ENCODE data around the gene SEMA4D.

The SEMA4D gene

GRCh38 chr9:89464300-89464901 lies 33.5 kb downstream of the SEMA4D start:
- no peak for DNase-seq

DNA sequence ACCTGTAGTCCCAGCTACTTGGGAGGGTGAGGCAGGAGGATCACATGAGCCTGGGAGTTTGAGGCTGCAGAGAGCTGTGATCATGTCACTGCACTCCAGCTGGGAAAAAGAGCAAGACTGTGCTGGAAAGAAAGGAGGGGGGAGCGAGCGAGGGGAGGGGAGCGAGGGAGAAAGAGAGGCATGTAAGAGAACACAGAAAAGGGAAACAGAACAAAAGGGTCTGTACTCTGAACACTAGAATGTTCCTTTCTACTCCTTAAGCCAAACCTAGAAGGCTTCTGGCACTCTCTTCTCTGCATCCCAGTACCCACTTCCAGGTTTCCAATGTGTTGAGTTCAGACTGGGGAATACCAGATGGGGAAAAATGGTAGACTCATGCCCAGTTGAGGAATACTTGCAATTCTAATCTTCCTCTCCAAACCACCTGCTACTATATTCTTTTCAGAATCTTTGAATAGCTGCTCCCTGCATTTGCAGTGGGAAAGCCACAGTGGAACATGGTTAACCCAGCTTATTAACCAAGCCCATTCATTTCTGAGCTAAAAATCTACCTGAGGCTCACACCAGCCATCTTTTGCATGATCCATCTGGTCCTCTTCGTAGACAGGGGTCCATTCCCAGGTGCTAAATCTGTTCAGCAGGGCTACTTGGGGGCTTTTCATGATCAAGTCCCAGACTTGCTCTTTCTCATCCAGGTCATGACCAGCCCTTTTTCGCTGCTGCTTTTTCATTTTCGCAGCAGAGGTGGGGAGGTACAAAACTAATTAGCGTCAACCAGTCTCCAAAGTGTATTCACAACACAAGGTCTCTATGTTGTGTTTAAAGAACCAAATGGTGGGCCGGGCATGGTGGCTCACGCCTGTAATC lies 34.9 kb downstream of the SEMA4D start:
- DNase-seq = no peak

- DNase-seq = no peak
Measured at GRCh38 chr9:89462199-89462598, 35.7 kb downstream of the SEMA4D start.

GRCh38 chr9:89461265-89461664 lies 36.6 kb downstream of the SEMA4D start:
- no peak for DNase-seq

- no peak for DNase-seq
Measured at GRCh38 chr9:89460551-89460950, 37.4 kb downstream of the SEMA4D start.

GRCh38 chr9:89458768-89459496 lies 39.0 kb downstream of the SEMA4D start:
- DNase-seq = no peak

GRCh38 chr9:89457376-89457855 lies 40.5 kb downstream of the SEMA4D start:
- DNase-seq = no peak

GRCh38 chr9:89455356-89455824 lies 42.5 kb downstream of the SEMA4D start:
- DNase-seq = no peak

- no peak for DNase-seq
Measured at GRCh38 chr9:89454498-89455355, 43.2 kb downstream of the SEMA4D start.

- no peak for DNase-seq
Measured at GRCh38 chr9:89453452-89453851, 44.5 kb downstream of the SEMA4D start.

GRCh38 chr9:89452561-89452960 lies 45.4 kb downstream of the SEMA4D start:
- DNase-seq = no peak

- DNase-seq = no peak
Measured at GRCh38 chr9:89450213-89450612, 47.7 kb downstream of the SEMA4D start.

- DNase-seq = no peak
Measured at GRCh38 chr9:89449261-89449671, 48.6 kb downstream of the SEMA4D start.

- DNase-seq = no peak
Measured at GRCh38 chr9:89448821-89449220, 49.1 kb downstream of the SEMA4D start.

GRCh38 chr9:89448381-89448780 lies 49.5 kb downstream of the SEMA4D start:
- DNase-seq = peak; percentile 28

DNA sequence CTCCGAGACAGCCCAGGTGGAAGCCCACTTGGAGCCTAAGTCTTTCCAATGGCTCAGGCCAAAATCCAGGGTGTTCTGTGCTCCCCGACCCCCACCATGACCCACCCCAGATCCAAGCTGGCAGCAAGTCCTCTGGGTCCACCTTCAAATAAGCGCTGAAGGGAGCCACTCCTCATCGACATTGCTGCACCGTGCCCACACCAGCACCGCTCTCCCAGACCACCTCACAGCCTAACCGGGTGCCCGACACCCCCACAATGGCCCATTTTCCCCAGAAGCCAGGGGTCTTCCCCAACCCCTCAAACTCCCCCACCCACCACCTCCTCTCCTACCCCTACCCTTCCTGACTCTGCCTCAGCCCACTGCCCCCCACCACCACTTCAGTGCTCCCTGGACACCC lies 50.5 kb downstream of the SEMA4D start:
- DNase-seq = no peak

DNA sequence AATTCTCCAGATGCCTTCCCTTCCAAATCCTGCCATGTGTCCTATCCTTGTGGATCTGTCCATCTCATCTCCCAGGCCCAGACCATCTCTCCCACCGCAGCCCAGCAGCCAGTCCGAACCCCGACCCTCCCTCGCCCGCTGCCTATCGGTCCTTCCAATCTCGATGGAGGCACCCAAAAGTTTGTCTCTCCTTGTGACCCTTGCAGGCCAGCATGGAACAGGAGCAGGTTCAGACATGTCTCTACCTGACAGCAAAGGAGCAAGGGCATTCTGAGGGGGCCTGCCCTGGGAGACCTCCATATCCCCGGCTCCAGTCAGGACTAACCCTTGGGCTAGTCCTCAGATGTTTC lies 51.0 kb downstream of the SEMA4D start:
- no peak for DNase-seq

GRCh38 chr9:89446261-89446960 lies 51.5 kb downstream of the SEMA4D start:
- no peak for DNase-seq

DNA sequence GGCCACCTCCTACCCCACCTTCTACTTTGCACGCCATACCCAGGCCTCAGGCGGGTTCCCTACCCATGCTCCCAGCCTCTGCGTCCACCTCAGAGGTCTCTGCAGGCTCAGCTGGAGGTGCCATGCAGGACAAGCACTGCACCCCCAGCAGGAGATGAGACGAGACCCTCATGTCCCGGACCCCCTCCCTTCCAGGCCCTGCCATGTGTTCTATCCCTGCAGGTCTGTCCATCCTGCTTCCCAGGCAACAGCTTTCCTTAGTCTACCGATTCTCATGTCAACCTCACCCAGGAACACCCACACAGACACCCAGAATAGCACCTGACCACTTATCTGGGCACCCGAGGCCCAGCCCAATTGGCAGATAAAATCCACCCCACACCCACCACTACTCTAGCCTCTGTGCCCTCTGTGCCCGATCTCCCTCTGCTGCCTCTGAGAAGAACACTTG lies 52.1 kb downstream of the SEMA4D start:
- DNase-seq = no peak

- DNase-seq = no peak
Measured at GRCh38 chr9:89444925-89445765, 52.8 kb downstream of the SEMA4D start.

- DNase-seq = no peak
Measured at GRCh38 chr9:89444274-89444673, 53.6 kb downstream of the SEMA4D start.

Data from activated gamma-delta T cell (primary cell).